Amniotic stem cell (primary cell): Measurements from ENCODE around the gene EXOC2.
"Not testable (repeated sequence)": the region's sequence is repeated elsewhere in the genome, so short reads cannot be mapped to it uniquely, and the experiment has no call there.

Experiments used
- DNase-seq: peaks from one replicate; lab custom pipeline; 2025; lab: John Stamatoyannopoulos, UW

Gene EXOC2

GRCh38 chr6:679282-679681, 13.7 kb downstream of the EXOC2 start:
- no peak for DNase-seq

DNA sequence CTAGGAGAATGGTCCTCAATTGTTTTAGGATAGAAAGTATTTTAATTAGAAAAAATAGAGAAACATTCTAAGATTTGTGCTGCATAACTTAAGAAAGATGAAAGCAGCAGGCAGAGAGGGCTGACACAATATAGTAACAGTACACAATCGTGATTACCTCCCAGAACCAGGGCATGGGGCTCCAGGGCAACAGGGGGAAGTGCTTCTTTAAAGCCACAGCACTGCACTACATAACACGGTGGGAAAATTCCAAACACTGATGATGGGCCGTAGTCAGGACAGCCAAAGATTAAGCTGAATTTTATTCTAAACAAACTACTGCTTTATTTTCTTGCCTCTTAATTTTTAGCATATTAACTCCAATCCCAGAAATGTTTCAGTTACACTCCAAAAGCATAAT, 14.4 kb downstream of the EXOC2 start:
- no peak for DNase-seq

DNA sequence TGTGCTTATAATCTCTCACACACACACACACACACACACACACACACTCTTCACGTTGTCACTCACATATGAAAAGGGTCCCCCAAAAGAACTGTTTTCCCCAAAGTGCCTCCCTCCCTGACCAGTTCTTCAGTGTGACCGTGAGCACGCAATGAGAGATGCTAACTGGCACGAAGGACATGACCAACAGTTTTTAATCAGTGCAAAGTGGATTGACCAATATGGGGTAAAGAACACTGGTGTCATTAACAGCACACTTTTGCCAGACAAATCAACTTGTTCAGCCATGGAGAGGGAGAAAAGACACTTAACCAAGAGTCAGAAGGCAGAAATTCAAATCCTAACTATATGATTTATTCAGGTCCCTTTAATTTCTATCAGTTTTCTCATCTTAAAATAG, 15.0 kb downstream of the EXOC2 start:
- DNase-seq: no peak

DNA sequence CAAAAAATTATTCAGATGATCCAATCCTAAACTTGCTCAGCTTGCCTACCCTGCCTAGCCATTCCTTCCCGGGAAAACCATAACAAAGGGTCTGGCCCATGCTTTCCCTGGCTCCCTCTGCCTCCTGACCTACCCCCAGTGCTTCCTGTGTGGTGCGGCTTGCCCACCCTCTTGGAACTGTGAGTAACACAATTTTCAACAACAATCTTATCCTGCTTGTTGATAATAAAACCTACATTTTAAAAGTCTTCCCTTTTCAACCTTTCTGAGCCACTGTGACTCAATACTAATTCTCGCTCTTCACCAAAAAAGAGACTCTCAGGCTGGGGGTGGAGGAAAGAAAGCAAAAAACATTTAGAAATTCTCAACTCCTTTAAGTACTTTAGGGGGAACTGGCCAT, 18.0 kb downstream of the EXOC2 start:
- DNase-seq: no peak

DNA sequence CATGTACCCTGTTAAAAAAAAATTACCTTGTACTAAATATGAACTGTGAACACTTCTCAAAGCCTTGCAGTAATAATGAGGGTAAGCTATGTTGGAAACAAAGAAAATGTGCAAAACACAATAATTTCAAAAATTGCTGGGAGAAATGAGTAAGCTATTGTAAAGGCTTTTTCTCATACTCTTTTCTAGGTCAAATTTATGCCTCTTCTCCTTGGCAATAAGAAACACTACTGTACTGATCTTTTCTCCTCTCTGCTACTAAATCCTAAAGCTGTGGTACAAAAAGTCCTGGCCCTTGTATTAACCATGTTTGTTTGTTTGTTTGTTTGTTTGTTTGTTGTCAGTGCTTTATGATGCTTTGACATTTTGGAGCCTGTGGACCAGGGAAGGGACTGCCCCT, 18.5 kb downstream of the EXOC2 start:
- no peak for DNase-seq

DNA sequence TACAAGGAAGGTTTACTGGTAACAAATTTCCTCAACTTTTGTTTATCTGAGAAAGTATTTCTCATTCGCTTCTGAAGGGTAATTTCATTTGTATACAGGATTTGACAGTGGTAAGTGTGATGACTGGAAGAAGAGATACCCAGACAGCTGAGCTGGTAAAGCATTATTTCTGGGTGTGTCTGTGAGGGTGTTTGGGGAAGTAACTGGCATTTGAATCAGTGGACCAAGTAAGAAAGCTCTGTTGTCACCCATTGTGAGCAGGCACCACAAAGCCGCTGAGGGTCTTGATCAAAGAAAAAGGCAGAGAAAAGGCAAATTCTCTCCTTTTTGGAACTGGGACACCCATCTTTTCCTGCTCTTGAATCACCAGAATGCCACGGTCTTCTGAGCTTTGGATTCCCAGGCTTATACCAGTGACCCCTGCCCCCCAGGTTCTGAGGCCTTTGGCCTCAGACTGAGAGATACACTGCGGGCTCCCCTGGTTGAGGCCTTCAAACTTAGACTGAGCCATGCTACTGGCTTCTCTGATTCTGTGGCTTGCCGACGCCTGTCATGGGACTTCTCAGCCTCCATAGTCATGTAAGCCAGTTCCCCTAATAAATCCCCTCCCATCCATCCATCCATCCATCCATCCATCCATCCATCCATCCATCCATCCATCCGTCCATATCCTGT, 25.5 kb downstream of the EXOC2 start:
- DNase-seq: no peak

DNA sequence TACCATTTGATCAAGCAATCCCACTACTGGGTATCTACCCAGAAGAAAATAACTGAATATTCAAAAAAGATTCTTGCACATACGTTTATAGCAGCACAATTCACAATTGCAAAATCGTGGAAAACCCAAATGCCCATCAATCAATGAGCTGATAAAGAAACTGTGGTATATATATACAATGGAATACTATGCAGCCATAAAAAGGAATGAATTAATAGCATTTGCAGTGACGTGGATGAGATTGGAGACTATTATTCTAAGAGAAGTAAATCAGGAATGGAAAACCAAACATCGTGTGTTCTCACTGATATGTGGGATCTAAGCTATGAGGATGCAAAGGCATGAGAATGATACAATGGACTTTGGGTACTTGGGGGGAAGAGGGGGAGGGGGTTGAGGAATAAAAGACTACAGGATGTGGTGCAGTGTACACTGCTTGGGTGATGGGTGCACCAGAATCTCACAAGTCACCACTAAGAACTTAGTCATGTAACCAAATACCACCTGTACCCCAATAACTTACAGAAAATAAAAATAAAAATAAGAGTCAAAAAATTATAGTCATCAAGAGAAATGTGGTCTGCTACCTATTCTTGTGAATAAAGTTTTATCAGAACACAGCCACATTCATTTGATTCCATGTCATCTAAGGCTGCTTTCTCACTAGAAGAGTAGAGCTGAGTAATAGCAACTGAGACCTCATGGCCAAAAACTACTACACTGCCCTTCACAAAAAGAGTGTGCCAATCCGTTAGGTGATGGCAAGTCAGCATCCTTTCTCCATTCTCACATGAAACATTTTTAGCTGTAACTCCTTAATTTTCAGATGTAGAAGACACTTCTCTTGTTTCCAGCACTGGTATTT, 27.3 kb downstream of the EXOC2 start:
- no peak for DNase-seq

- not testable (repeated sequence) for DNase-seq
These were observed 29.2 kb downstream of the EXOC2 start for GRCh38 chr6:663788-664187.

DNA sequence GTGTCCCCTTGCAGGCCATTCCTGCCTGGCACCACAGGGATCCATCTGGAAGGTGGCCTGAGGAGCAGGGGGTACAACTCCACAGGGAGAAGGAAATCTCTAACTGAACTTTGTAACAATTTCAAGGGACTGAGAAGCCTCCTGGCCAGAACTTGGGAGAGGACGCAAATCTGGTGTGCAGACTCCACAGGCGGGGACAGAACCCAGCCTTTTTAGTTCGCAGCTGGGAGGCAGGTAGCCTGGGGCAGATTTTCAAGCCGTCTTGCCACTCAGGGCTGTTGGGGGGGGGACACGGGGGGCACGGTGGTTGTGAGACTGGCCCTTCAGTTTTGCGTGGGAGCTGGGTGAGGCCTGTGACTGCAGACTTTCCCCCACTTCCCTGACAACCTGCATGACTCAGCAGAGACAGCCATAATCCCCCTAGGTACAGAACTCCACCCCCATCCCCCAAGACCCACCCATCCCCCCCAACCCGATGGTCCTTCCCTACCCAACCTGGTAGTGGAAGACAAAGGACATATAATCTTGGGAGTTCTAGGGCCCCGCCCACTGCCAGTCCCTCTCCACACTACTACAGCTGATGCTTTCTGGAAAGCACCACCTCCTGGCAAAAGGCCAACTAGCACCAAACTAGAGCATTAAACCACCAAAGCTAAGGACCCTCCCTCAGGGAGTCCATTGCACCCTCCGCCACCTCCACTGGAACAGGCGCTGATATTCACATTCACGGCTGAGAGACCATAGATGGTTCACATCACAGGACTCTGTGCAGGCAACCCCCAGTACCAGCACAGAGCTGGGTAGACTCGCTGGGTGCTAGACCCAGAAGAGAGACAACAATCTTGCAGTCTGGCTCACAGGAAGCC, 33.0 kb downstream of the EXOC2 start:
- no peak for DNase-seq

DNA sequence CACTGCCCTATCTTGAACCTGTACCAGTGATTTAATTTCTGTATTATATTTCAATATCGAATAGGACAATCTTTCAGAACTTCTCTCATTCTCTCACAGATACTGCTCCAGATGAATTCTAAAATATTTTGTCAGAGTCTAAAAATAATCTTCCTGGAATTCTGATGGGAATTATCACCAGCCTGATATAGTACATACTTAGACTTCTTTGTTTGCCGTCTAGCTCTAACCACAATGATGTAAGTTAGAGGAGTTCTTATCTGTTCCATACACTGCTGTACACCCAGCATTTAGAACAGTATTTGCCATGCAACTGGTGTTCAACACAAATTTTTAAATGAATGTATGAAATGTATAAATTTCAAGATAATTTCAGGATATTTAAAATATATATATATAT, 34.7 kb downstream of the EXOC2 start:
- no peak for DNase-seq

DNA sequence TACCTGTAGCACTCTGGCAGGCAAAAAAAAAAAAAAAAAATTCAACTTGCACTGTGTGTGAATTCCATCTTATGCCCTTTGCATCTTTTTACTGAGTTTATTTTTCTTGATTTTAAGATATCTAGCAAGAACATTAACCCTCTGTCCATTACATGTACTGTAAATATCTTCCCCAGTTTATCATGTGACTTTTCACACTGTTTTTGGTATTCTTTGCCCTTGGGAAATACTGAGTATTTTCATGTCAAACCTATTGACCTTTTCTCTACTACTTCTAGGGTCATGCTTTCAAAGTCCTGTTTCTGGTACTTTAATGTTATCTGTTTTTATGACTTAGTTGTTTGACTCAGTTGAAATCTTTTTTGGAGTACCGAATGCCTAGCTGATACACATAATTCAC, 35.2 kb downstream of the EXOC2 start:
- no peak for DNase-seq

DNA sequence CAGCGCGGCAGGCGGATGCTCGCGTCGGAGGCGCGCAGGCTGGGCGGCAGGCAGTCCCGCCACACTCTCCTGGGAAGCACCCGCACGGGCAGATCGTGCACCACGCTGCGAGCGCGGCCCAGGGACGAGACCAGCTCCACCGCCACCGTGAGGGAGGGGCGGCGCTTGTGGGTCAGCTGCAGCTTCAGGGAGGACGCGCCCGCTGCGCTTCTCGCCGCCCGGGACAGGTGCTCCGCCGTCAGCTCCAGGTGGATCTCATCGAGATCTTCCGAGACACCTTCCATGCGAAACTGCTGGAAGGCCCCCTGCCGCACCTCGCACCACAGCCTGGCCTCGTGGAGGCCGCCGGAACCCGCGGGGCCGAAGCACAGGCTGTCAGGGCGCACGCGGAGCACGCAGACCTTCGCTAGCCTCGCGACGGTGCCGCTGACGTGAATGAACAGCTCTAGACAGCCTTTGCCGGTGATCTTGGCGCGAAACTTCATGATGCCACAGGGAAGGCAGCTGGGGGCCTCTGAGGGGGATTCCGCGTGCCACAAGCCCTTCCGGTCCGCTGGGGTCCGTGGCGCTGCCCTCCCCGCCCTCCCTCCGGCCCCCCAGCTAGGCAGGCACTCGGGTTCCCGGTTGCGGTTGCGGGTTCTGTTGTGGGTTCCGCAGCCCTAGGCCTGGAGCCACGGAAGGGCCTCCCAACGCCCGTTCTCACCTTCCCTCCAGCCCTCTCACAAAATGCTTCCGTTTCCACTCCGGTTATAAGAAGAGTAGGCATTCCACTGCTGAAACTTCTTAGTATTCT, 36.3 kb downstream of the EXOC2 start, which contains the start of gene HUS1B:
Gene HUS1B (minus strand): TSS at position 641 of the 793 bp plus-strand sequence. CDS start 156 bp downstream, at position 485.
- DNase-seq: no peak

- DNase-seq: no peak
These were observed 38.8 kb downstream of the EXOC2 start for GRCh38 chr6:654136-654535.

DNA sequence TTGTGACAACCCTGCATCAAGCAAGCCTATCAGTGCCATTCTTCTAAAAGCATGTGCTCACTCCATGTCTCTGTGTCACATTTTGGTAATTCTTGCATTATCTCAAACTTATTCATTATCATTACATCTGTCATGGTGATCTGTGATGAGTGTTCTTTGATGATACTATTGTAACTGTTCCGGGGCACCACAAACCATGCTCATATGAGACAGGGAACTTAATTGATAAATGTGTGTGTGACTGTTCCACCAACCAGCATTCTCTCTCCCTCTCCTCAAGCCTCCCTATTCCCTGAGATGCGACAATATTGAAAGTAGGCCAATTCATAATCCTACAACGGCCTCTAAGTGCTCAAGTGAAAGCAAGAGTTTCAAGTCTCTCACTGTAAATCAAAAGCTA, 40.1 kb downstream of the EXOC2 start:
- DNase-seq: no peak

DNA sequence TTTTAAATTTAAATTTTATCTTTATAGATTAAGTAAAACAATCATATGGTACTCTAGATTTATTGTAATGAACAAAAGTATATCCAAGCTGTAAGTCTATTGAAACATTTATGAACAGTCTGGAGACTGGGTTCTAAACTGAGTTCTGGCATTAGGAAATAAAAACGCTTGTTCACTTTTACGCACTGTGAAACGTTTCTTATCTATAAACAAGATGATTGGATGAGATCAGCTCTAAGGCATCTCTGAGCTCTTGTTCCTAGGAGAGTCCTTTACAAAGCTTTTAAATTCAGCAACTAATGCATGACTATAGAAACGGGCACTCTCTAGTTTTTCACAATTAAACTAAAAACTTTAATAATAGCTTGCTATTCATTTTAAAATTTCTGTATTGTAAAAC, 42.8 kb downstream of the EXOC2 start:
- no peak for DNase-seq

DNA sequence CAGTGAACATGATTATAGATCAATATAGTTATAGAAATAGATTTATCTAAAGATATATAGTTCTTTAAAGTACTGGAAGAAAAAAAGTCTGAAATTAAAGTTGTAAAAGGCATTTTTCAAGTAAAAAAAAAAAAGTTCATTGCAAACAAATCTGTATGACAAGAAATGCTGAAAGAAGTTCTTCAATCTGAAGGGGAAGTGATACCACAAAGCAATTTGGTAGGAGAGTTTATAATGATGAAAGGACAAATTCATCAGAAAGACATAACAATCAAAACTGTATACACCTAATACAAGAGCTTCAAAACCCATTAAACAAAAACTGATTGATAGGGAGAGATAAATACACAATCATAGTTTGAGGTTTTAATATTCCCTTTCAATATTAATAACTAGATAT, 50.1 kb downstream of the EXOC2 start:
- DNase-seq: no peak

- DNase-seq: no peak
These were observed 51.5 kb downstream of the EXOC2 start for GRCh38 chr6:641225-641985.

DNA sequence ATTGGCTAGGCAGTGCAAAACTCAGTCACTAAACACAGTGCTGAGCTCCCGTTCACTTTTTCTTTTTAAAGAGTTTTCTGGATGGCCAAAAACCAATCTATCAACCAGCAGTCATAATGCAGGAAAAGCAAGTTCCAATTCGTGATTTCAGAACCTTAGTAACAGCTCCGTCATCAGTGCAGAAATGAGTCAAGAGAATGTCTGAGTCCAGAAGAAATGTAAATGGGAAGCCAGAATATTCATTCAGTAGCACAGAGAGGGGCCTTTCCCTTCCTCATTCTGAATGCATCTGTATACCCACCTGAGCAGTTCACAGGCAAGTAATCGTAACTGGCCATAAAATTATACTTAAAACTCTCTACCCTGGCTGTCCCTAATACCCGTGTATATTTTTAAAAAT, 56.5 kb downstream of the EXOC2 start:
- DNase-seq: no peak

DNA sequence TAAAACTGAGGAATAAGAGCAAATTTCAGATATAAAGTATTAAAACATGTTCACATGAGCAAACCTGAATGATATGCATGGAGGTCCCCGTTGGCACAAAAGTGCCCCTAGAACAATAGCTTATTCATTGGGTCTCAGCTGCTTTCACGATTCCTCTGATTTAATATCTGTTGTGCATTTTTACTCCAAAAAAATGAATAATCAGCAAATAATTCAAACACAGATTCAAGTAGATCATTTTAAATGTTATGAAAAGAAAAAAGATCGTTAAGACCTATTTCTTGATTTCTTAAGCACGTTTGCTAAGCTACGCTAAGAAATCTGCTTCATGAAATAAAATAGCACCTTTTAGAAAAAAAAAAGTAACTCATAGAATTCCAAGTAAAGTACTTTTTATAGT, 57.7 kb downstream of the EXOC2 start:
- DNase-seq: no peak

DNA sequence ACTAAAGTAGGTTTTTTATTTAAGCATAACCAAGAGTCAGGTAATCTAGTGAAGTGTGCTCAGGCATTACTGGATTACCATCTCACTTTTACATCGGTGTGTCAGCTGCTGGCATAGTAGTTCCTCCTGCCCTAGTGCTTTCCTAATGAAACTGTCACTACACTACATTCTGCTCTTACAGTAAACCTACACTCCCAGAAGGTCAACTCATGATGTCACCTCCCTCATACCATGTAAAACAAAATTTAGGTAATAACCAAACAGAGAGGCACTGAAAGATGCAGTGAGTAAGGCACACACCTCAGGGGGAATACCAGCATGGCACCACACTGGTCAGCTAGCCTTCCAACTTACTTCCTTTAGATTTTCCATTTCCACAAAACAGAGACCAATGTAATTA, 59.3 kb downstream of the EXOC2 start:
- no peak for DNase-seq

DNA sequence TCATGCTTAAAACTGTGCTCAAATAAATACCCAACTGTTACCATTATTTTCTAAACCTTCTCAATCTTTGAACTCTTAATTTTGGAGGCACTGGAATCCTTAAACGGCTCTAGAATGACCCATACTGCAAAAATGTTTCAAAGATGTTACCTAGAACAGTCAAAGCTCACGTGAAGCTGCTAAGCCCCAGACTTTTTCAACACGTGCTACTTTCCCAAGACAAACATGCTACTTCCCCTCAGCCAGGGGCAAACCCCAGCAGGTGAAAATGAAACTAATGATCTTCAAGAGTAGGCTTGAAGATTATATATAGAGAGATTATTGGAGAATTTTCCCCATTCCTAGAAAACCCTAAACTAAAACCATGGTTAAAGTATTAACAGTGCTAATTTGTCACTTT, 64.2 kb downstream of the EXOC2 start:
- no peak for DNase-seq
